Central memory CD4-positive, alpha-beta T cell (primary cell): Measurements from ENCODE around the gene FSIP2.

Experiments
- DNase-seq: peaks from one replicate; pipeline ENCODE4 v3.0.0; 2022
- total RNA-seq, 3 experiments: gene quantifications; one replicate each; lab custom pipeline; 2026; lab: John Stamatoyannopoulos, UW

The FSIP2 gene
- total RNA-seq: 0.04 to 2.1 (median 1.4) reads per million in 3 experiments

- DNase-seq: no peak
These were observed at the start of gene FSIP2 for GRCh38 chr2:185738679-185739472. Gene FSIP2, plus strand, starts transcription at chr2:185738804. Its CDS starts 91 bp downstream, at chr2:185738895.

GRCh38 chr2:185689906-185690539, 48.6 kb upstream of the FSIP2 start:
- no peak for DNase-seq

GRCh38 chr2:185695711-185696235, 42.8 kb upstream of the FSIP2 start:
- DNase-seq: no peak

DNA sequence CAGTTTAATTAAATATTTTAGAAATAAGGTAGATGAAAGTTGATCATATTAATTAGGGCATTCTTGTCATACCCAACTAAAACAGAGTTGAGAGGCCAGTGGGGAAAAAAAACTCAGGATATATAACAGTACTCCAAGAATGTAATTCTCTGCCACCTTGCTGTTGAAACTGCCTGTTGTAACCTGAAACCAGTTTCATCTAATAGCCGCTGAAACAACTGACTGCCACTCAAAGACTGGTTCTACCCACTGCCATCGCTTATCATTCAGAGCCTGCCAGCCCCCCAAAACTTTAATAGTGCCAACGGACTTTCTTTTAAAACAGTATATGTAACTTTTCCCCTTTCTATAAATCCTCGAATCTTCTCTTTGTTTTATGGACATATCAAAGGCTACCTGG, 37.7 kb upstream of the FSIP2 start:
- DNase-seq: no peak

DNA sequence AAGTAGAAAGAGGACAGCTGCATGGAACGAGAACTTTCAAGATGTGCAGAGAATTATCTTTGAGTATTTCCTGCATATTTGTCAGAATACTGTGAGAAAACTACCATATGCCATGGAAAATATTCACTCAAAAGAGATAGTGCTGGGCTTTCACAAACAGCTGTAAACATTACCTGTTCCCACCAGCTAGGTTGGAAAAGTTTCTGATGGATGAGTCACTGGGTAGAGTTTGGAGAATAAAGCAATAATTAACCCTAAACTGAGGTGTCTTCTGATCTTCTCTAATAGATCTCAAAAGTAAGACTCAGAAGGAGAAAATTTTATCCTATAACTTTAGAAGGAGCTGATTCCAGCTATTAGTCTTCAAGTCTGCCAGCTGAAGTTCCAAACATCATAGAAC, 3.9 kb upstream of the FSIP2 start:
- DNase-seq: no peak

DNA sequence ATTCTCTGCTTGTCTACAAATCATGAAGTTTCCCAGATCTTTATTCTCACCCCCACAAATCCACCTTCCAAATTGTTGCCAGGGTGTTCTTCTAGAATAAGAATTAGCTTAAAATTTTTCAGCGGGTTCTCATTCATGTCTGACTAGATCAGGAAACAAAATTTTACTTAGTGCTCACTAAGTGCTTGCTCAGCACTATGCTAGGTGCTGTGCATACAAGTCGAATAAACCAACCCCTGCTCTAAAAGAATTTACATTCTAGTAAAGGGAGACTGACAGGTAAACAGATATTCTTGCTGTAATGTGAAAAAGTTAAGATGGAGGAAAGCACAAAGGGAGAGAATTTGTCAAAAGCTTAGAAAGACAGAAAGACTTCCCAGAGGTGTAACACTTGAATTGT, 2.4 kb upstream of the FSIP2 start:
- DNase-seq: no peak

GRCh38 chr2:185745864-185746859, 7.6 kb downstream of the FSIP2 start:
- no peak for DNase-seq

- DNase-seq: no peak
These were observed 18.8 kb downstream of the FSIP2 start for GRCh38 chr2:185757356-185757755.

DNA sequence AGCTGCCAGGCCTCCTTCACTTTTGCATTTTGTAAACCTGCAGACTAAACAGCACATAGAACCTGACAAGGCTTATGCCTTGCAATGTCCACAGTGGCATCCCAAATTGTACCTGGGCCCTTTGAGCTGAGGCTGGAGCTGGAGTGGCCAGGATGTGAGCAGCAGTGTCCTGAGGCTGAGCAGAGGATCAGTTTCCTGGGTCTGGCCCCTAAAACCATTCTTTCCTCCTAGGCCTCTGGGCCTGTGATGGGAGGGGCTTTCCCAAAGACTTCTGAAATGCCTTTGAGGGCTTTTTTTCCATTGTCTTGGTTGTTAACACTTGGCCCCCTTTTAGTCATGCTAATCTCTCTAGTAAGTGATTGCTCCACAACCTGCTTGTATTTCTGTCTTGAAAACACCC, 32.8 kb downstream of the FSIP2 start:
- no peak for DNase-seq

DNA sequence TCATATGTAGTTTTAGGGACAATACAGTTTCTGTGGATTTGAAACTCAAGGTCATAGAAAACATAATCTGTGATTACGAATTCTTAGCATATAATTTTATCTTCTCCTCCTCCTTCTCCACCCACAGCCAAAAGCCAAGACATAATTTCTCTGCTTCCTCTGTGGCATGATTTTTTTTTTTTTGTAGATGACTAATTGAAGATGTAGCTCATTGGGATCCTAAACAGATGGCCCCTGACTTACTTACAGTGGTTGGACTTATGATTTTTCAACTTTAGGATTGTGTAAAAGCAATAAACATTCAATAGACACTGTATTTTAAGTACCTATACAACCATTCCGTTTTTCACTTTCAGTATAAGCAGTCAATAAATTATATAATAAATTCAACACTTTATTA, 42.3 kb downstream of the FSIP2 start:
- DNase-seq: no peak

DNA sequence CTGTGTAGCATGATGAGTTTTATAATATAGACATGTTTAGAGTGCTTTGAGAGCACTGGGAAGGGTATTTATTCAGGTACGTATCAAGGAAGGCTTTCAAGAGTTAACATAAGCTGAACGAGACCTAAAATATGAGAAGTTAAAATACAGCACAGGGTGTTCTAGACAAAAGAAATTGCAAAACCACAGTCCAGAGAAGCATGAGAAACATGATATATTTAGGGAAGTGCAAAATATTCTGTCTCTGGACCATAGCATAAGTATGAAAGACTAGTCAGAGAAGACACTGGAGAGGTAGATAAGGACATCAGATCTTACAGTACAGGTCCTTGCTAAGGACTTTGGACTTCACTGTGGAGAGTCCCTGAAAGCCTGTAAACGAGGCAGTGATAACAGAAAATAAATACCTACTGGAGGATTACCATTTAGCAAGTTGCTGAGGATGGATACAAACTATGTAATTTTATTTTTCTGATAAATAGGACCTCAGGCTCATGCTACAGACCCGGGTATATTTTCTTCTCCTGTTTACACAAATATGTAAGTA, 43.7 kb downstream of the FSIP2 start:
- no peak for DNase-seq

DNA sequence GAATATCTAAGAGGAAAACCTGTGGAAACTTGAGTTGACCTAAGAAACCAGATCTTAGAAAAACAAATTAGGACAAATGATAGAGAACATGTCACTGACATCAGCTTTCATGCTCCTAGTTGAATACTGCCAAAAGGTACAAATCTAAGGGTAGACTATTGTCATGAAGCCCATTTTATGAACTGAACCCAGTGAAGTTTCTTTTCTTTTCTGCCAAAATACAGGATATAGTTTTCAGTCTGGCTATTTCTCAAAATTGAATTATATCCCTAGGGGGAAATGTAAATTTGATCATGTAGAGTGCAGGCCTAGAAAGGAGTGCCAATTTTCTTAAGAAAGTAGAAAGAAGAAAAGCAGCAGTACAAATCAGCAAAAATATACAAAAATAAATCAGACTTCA, 46.6 kb downstream of the FSIP2 start:
- DNase-seq: no peak

GRCh38 chr2:185785851-185786473, 47.4 kb downstream of the FSIP2 start:
- DNase-seq: no peak

GRCh38 chr2:185787227-185788145, 48.9 kb downstream of the FSIP2 start:
- no peak for DNase-seq

DNA sequence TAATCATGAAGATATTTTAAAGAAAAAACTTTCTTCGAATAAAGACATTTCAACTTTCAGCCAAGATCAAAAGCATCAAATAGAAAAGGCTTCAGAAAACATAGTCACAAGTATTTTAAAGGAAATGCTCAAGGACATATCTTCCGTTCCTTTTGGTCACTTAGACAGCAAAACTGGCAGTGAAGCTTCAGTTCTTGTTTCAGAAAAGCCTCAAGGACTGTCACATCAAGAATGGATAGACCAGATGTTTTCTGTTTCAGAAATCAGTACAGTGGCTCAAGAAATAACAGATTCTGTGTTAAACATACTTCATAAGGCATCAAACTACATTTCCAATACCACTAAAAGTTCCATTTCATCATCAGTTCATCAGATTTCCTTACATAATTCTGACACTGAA, 51.8 kb downstream of the FSIP2 start:
- no peak for DNase-seq

- DNase-seq: no peak
These were observed 55.1 kb downstream of the FSIP2 start for GRCh38 chr2:185793532-185794345.

- no peak for DNase-seq
These were observed 58.2 kb downstream of the FSIP2 start for GRCh38 chr2:185796758-185797157.

GRCh38 chr2:185802926-185803325, 64.3 kb downstream of the FSIP2 start:
- no peak for DNase-seq

- DNase-seq: no peak
These were observed 68.2 kb downstream of the FSIP2 start for GRCh38 chr2:185806783-185807182.

DNA sequence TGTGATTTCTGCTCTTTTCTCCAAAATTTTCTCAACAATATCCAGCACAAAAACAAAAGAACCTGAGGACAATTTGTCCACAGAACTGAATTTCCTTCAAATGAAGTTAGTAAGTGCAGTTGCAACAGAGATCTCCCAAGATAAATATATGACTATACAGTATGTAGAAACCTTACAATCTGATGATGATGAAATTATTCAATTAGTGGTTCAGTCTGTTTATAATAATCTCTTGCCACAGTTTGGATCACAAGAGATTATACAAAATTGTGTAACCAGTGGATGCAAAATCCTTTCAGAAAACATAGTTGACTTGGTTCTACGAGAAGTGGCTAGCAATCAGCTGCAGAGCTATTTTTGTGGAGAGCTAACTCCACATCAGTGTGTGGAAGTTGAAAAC, 68.7 kb downstream of the FSIP2 start:
- DNase-seq: no peak
